Endodermal cell (in vitro differentiated cells): ENCODE results near the gene ORC6. TPM values are rescaled to one million over a fixed set of nuclear protein-coding genes. Genes with fewer than 3 reads are reported as not detected.
A peak's percentile ranks its signal among the peaks of the same experiment; 100 is the strongest.

Experiments
- DNase-seq: peaks from one replicate; pipeline ENCODE4 v3.0.0-alpha.2; 2017
- H3K27ac ChIP-seq: 2 replicates; pipeline ENCODE4 v1.5.1; 2013; ENCODE audit warnings: mild to moderate bottlenecking, low read depth, low read length, moderate library complexity
- H3K27me3 ChIP-seq: 2 replicates; pipeline ENCODE4 v1.6.1; 2013; ENCODE audit warnings: mild to moderate bottlenecking, low read length, moderate library complexity; ENCODE audit not compliant: insufficient read depth, control insufficient read depth, poor library complexity, severe bottlenecking
- H3K36me3 ChIP-seq: 2 replicates; pipeline ENCODE4 v1.7.0; 2013; ENCODE audit warnings: mild to moderate bottlenecking, low read length, moderate library complexity; ENCODE audit not compliant: control insufficient read depth, insufficient read depth
- H3K4me1 ChIP-seq: one replicate; pipeline ENCODE4 v1.7.0; 2013; ENCODE audit warnings: low read length; ENCODE audit not compliant: control insufficient read depth, insufficient read depth
- H3K4me3 ChIP-seq: 2 replicates; pipeline ENCODE4 v1.5.1; 2013; ENCODE audit warnings: mild to moderate bottlenecking, low read length, moderate library complexity
- H3K9ac ChIP-seq: 2 replicates; pipeline ENCODE4 v1.6.1; 2013; ENCODE audit warnings: mild to moderate bottlenecking, low read length, moderate library complexity; ENCODE audit not compliant: poor library complexity, severe bottlenecking; ENCODE audit errors: extremely low read depth
- H3K9me3 ChIP-seq: 2 replicates; pipeline ENCODE4 v1.6.1; 2013; ENCODE audit warnings: mild to moderate bottlenecking, low read length, moderate library complexity; ENCODE audit not compliant: control insufficient read depth
- H3K27ac Mint-ChIP-seq: 2 replicates; pipeline ENCODE4 v1.8.0; 2020; ENCODE audit warnings: mixed read lengths
- H3K27me3 Mint-ChIP-seq: 2 replicates; pipeline ENCODE4 v1.8.0; 2021; ENCODE audit warnings: mild to moderate bottlenecking, mixed read lengths; ENCODE audit not compliant: insufficient read depth
- H3K36me3 Mint-ChIP-seq: 2 replicates; pipeline ENCODE4 v1.8.0; 2020; ENCODE audit warnings: low read depth, mixed read lengths
- H3K4me1 Mint-ChIP-seq: 2 replicates; pipeline ENCODE4 v1.8.0; 2020; ENCODE audit warnings: mixed read lengths
- H3K4me3 Mint-ChIP-seq: 2 replicates; pipeline ENCODE4 v1.8.0; 2020; ENCODE audit warnings: mild to moderate bottlenecking, moderate library complexity, mixed read lengths
- H3K9me3 Mint-ChIP-seq: 2 replicates; pipeline ENCODE4 v1.8.0; 2020; ENCODE audit warnings: mild to moderate bottlenecking, mixed read lengths
- CTCF ChIP-seq: fragments of 200-600 bp; sonication (generic); conservative IDR thresholded peaks from 2 replicates; pipeline ENCODE4 v1.5.0; 2021; ENCODE audit warnings: antibody characterized with exemption, mild to moderate bottlenecking
- WGBS, 2 experiments: methylation state at CpG; one replicate each; pipeline versions ENCODE4 v1.1.5 to v1.1.7; 2013; ENCODE audit warnings: missing lambda C conversion rate in 2 of 2, mixed read lengths in 1 of 2; ENCODE audit not compliant: insufficient coverage in 1 of 2, insufficient read length in 1 of 2; 5-methylcytosine and 5-hydroxymethylcytosine counted together
- total RNA-seq, 2 donors: library from RNA; stranded (reverse); fragmentation: NEBNext Ultra II Directional in 1 of 2; extraction: Animal tissue kit (Norgen Biotek cat#: 25700) in 1 of 2; gene quantifications; 2 replicates in 1 of 2; 3 replicates in 1 of 2; pipeline ENCODE4 v1.2.1, GENCODE V29; 2021

Gene ORC6
- total RNA-seq, 2 donors from 2014 or later, result 94.9 to 128 TPM

- no peaks in the 10 kb centered on the region for H3K27me3 ChIP-seq
- H3K27me3 Mint-ChIP-seq, result no peaks in the 10 kb centered on the region
- no peaks in the 10 kb centered on the region for H3K9me3 ChIP-seq
- H3K9ac ChIP-seq, result no peak overlapping the region
- H3K36me3 Mint-ChIP-seq, result peaks cover 14% of the 10 kb centered on the region
- H3K4me1 Mint-ChIP-seq, result peaks cover 35% of the 10 kb centered on the region
- no peak for DNase-seq
- no peak overlapping the region for H3K27ac ChIP-seq
- TF ChIP-seq CTCF, result no peak
- no peak overlapping the region for H3K27ac Mint-ChIP-seq
- no peaks in the 10 kb centered on the region for H3K9me3 Mint-ChIP-seq
- peak overlapping the region; percentile 99 for H3K4me3 ChIP-seq
- H3K4me3 Mint-ChIP-seq, result no peak overlapping the region
- peaks cover 5% of the 10 kb centered on the region for H3K4me1 ChIP-seq
- peaks cover 23% of the 10 kb centered on the region for H3K36me3 ChIP-seq
- WGBS, 2 experiments, result 50 to 63% methylated on average over 1 to 5 of the region's 5 CpGs
These were observed 2.5 kb upstream of the ORC6 start for GRCh38 chr16:46686815-46687473.

GRCh38 chr16:46687486-46687885 is 2.0 kb upstream of the ORC6 start:
- Mint-ChIP-seq H3K27ac (peak overlapping the region; percentile 1), H3K9me3 (no peaks in the 10 kb centered on the region), H3K27me3 (no peaks in the 10 kb centered on the region), H3K4me3 (no peak overlapping the region), H3K36me3 (peaks cover 20% of the 10 kb centered on the region), H3K4me1 (peaks cover 31% of the 10 kb centered on the region)
- DNase-seq, result no peak
- Histone ChIP-seq H3K27me3 (no peaks in the 10 kb centered on the region), H3K36me3 (peaks cover 23% of the 10 kb centered on the region), H3K9me3 (no peaks in the 10 kb centered on the region), H3K27ac (no peak overlapping the region), H3K4me1 (peaks cover 5% of the 10 kb centered on the region), H3K9ac (peak overlapping the region; percentile 89), H3K4me3 (peak overlapping the region; percentile 99)
- peak; percentile 36 for TF ChIP-seq CTCF
- 80 to 86% methylated on average over 8 to 9 of the region's 9 CpGs for WGBS, 2 experiments

GRCh38 chr16:46688101-46688653 is 1.3 kb upstream of the ORC6 start:
- H3K36me3 Mint-ChIP-seq, result peaks cover 25% of the 10 kb centered on the region
- Histone ChIP-seq H3K4me1 (peaks cover 8% of the 10 kb centered on the region), H3K9ac (peak overlapping the region; percentile 89), H3K4me3 (peak overlapping the region; percentile 99), H3K36me3 (peaks cover 26% of the 10 kb centered on the region), H3K9me3 (no peaks in the 10 kb centered on the region), H3K27me3 (no peaks in the 10 kb centered on the region), H3K27ac (peak overlapping the region; percentile 96)
- 3 to 10% methylated on average over 12 to 14 of the region's 14 CpGs for WGBS, 2 experiments
- no peaks in the 10 kb centered on the region for H3K27me3 Mint-ChIP-seq
- H3K4me3 Mint-ChIP-seq, result no peak overlapping the region
- no peak overlapping the region for H3K27ac Mint-ChIP-seq
- peaks cover 33% of the 10 kb centered on the region for H3K4me1 Mint-ChIP-seq
- no peak for DNase-seq
- H3K9me3 Mint-ChIP-seq, result no peaks in the 10 kb centered on the region
- no peak for TF ChIP-seq CTCF
